HG03108 (cell line): ENCODE data around the gene KCNG2.

Experiments
- ATAC-seq: cut with Tn5 transposase; IDR thresholded peaks from one replicate; pipeline ENCODE4 v1.9.1; 2021; ENCODE audit warnings: moderate library complexity; ENCODE audit not compliant: unreplicated experiment

The KCNG2 gene

GRCh38 chr18:79934311-79935097 is 136.8 kb downstream of the KCNG2 start:
- ATAC-seq: no peak

GRCh38 chr18:79935098-79935480 is 137.4 kb downstream of the KCNG2 start:
- ATAC-seq: no peak

- ATAC-seq: no peak
Measured at GRCh38 chr18:79935499-79935898, 137.8 kb downstream of the KCNG2 start.

- no peak for ATAC-seq
Measured at GRCh38 chr18:79935925-79936324, 138.2 kb downstream of the KCNG2 start.

- no peak for ATAC-seq
Measured at GRCh38 chr18:79936641-79937040, 138.9 kb downstream of the KCNG2 start.

- ATAC-seq: no peak
Measured at GRCh38 chr18:79937103-79937860, 139.5 kb downstream of the KCNG2 start.

- ATAC-seq: no peak
Measured at GRCh38 chr18:79938196-79938595, 140.5 kb downstream of the KCNG2 start.

- no peak for ATAC-seq
Measured at GRCh38 chr18:79939096-79939495, 141.4 kb downstream of the KCNG2 start.

- no peak for ATAC-seq
Measured at GRCh38 chr18:79940126-79940813, 142.5 kb downstream of the KCNG2 start.

GRCh38 chr18:79940814-79941472 is 143.2 kb downstream of the KCNG2 start:
- no peak for ATAC-seq

- ATAC-seq: no peak
Measured at GRCh38 chr18:79941473-79942119, 143.9 kb downstream of the KCNG2 start.

GRCh38 chr18:79942211-79942610 is 144.5 kb downstream of the KCNG2 start:
- ATAC-seq: no peak

GRCh38 chr18:79942786-79943607 is 145.3 kb downstream of the KCNG2 start:
- ATAC-seq: no peak

- no peak for ATAC-seq
Measured at GRCh38 chr18:79943608-79944125, 145.9 kb downstream of the KCNG2 start.

GRCh38 chr18:79944126-79944731 is 146.5 kb downstream of the KCNG2 start:
- ATAC-seq: no peak

- ATAC-seq: no peak
Measured at GRCh38 chr18:79944746-79945117, 147.0 kb downstream of the KCNG2 start.

GRCh38 chr18:79945118-79946042 is 147.6 kb downstream of the KCNG2 start:
- ATAC-seq: no peak

GRCh38 chr18:79947054-79947755 is 149.5 kb downstream of the KCNG2 start:
- ATAC-seq: no peak
